Measurements from ENCODE around the gene RAD51B.

GRCh38 chr14:67942080-67942710, 122.6 kb downstream of the RAD51B start:
- TF ChIP-seq CTCF (IDR thresholded peaks at IDR 0.05) = no peak
- no peak for TF ChIP-seq POLR2A (IDR thresholded peaks at IDR 0.05)
- TF ChIP-seq POLR2AphosphoS5 (IDR thresholded peaks at IDR 0.05) = no peak
